ENCODE results near the gene S100A16.

The S100A16 gene

GRCh38 chr1:153635872-153636271 lies 22.9 kb upstream of the S100A16 start:
- DNase-seq = no peak

GRCh38 chr1:153633754-153634665 lies 21.1 kb upstream of the S100A16 start, which contains the start of gene CHTOP:
TSS of gene CHTOP (plus strand) at chr1:153634066. CDS start at chr1:153636589, 2,523 bp downstream.
- DNase-seq = peak; percentile 92

DNA sequence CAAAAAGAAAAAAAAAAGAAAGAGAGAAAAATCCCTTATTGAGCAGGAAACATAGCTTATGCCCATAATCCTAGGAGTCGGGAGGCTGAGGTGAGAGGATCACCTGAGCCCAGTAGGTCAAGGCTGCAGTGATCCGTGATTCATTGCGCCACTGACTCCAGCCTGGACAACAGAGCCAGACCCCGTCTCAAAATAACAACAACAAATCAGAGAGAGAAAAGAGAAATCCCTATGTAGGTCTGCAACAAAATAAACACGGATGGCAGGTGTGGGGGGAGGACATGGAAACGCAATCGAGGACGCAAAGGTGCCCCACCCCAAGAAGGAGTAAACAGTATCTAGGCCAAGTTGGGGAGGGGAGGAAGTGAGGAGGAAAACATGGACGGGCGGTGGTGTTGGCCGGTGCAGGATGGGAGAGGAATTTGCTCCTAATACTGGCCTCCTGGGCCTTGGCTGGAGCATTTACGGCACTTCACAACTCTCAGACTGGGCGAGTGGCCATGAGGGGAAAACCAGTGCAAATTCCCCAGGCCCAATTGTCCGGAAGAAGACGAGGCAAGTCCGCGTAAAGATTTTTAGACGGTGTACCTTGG lies 20.3 kb upstream of the S100A16 start:
- DNase-seq = no peak

GRCh38 chr1:153631047-153632022 lies 18.4 kb upstream of the S100A16 start:
- no peak for DNase-seq

- DNase-seq = no peak
Observed at GRCh38 chr1:153630384-153630783, 17.4 kb upstream of the S100A16 start.

DNA sequence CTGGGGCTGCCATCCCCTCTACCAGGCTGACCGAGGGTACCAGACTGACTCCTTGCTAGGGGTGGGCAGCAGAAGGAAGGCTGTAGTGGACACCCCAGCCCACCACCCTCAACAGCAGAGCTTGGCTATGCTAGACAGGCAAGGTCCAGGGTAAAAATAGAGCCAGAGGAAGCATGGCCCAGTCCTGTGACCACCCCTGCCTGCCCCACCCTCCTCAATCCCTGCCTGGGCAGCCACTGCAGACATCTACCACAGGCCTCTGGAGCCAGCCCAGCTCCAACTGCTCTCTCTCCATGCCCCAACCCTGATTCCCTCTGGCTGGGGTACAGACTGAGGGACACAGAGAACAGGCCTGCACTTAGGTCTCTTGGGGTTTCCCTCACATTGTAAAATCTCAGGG lies 17.0 kb upstream of the S100A16 start:
- no peak for DNase-seq

- DNase-seq = no peak
Observed at GRCh38 chr1:153629343-153629665, 16.4 kb upstream of the S100A16 start.

GRCh38 chr1:153628638-153629342 lies 15.9 kb upstream of the S100A16 start:
- no peak for DNase-seq

DNA sequence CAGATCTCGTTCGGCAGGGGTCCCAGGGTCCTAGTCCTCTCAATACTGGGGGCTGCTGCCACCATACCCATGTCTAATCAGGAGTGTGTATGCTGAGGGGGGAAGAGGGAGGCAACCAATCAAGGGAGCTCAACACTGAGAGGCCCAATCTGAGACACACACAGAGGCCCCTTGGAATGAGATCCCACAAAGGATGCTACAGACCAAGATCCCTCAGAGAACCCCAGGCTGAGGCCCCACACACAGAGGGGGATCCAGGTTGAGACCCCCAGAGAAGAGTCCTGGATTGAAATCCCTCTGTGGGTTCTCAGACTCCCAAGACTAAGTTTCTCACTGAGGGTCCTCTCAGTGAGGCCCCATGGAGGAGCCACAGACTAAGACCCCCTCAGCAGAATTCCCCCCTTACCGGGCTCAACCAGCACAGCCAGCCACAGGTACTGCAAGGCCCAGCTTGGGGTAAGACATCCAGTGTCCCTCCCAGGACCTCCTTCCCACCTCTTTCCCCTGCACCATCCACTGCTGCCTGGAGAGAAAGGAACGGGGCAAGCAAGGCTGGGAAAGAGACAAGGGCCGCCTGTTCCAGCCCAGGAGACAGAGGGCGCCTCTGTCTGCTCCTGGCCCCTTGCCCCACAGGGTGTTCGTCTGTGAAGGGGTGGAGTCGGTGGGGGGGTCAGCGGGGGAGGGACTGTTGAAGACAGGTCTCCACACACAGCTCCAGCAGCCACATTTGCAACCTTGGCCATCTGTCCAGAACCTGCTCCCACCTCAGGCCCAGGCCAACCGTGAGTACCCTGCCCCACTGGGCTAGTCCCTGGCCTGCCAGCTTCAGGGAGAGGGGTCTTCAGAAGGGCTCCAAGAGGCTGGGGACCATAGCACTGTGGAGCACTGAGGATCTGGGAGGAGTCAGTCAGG lies 15.0 kb upstream of the S100A16 start, which contains the start of gene S100A1:
Gene S100A1, plus strand, starts transcription at position 720 of the 912 bp plus-strand sequence. CDS start 2,088 bp downstream, outside the sequence.
- peak; percentile 2 for DNase-seq

DNA sequence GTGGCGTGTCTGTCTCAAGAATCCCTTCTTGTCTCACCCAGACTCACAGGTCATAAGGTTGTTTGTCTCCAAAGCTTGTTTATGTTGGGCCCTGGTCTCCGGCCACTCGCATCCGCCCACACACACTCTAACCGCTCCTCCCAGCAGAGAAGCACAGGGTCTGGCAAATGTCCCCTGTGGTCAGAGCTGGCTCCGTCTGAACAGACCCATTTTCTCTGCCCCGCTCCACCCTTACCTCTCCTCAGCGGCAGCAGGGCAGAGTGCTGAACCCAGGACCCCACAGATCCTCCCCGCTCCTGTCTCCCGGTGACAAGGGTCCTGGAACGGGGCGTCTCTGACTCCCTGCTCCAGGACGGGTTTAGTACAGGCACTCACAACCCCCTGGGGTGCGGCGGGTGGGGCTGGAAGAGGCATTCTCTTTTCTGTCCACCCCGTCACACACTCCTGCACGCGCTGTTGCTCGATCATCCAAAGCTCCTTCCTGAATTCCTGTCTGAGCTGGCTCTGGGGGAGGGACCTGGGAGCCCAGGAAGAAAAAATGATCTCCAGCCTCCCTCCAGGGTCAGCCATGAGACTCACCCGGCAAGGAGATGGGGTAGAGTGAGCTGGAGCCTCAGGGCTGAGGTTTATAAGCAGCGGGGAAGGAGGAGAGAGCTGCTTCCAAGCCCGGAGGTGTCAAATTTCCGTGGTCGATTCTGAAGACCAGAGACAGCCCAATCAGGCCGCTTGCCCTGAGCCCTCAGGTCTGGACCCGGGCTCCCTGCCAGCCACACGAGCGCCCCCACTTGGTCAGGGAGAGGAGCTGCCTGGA lies 14.2 kb upstream of the S100A16 start, which contains the start of gene S100A13:
Gene S100A13, minus strand, starts transcription at position 602 of the 811 bp plus-strand sequence. CDS start 1,033 bp downstream, outside the sequence.
- DNase-seq = peak; percentile 96

- DNase-seq = no peak
Observed at GRCh38 chr1:153626477-153626903, 13.6 kb upstream of the S100A16 start.

- no peak for DNase-seq
Observed at GRCh38 chr1:153624965-153625611, 12.2 kb upstream of the S100A16 start.

DNA sequence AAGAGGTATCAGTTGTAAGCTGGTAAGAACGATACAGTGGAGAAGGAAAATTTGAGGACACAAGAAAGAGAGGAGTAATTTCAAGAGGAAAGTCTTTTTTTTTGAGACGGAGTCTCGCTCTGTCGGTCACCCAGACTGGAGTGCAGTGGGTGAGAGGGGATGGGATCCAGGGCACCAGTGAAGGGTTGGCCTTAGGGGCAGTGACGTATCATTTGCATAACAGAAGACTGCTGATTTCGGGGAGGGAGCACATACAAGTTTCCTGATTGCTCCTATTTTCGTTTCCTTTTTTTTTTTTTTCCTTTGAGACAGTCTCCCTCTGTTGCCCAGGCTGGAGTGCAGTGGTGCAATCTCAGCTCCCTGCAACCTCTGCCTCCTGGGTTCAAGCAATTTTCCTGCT lies 10.2 kb upstream of the S100A16 start:
- no peak for DNase-seq

- no peak for DNase-seq
Observed at GRCh38 chr1:153619171-153619570, 6.2 kb upstream of the S100A16 start.

- DNase-seq = no peak
Observed at GRCh38 chr1:153617663-153618062, 4.7 kb upstream of the S100A16 start.

DNA sequence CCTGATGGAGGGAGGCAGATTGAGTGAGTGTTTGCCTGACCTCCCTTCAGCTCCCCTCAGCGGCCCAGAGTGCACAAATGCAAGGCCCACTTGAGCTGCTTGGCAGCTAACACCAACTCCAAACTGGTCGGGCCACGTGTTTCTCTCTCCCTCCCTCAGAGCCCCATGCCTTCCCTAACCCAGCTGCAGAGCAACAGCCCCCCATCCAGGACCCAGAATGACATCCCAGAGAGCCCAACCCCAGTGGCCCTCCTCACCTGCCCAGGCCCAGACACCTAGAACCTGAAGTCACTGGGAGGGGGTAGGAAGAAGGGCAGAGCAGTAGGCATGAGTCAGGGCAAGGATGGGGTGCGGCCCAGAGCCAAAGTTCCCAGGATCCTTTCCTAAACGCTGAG lies 4.0 kb upstream of the S100A16 start:
- no peak for DNase-seq

- DNase-seq = no peak
Observed at GRCh38 chr1:153616144-153616916, 3.4 kb upstream of the S100A16 start, which contains the start of gene S100A14. TSS of gene S100A14 (minus strand) at chr1:153616325. CDS start at chr1:153615858, 467 bp downstream.

GRCh38 chr1:153615406-153615805 lies 2.5 kb upstream of the S100A16 start:
- no peak for DNase-seq

DNA sequence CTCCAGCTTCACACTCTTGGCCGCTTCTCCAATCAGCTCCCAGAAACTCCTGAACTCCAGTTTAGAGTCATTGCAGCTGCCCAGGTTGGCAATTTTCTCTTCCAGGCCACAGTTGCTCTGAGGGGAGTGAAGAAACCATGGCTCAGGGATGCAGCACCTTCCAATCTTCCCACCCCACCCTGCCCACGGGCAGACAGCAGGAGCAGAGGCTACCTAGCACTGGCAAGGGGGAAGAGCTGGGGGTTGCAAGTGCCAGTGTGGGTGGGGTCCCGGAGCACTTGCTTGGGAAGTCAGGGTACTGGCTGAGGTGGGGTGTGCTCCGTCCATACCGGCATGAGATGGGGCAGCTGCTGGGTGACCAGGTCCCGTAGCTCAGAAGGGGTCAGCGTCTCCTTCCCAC lies 2.0 kb upstream of the S100A16 start:
- no peak for DNase-seq

All from NCI-H226 (cell line).